IgD-negative memory B cell (primary cell): ENCODE data around the gene HAPLN2. TPM values are rescaled to one million over a fixed set of nuclear protein-coding genes. Genes with fewer than 3 reads are reported as not detected.
A peak's percentile ranks its signal among the peaks of the same experiment; 100 is the strongest.
"Not testable (repeated sequence)": the region's sequence is repeated elsewhere in the genome, so short reads cannot be mapped to it uniquely, and the experiment has no call there.

Experiments used
- H3K27ac Mint-ChIP-seq, 3 donors: one replicate each; pipeline ENCODE4 v1.8.0; 2020 to 2022; ENCODE audit warnings: mild to moderate bottlenecking in 3 of 3, mixed read lengths in 3 of 3, moderate library complexity in 1 of 3
- H3K27me3 Mint-ChIP-seq: one replicate; pipeline ENCODE4 v1.8.0; 2021; ENCODE audit warnings: mixed read lengths
- H3K36me3 Mint-ChIP-seq: one replicate; pipeline ENCODE4 v1.8.0; 2020; ENCODE audit warnings: mild to moderate bottlenecking, mixed read lengths
- H3K4me1 Mint-ChIP-seq, 3 donors: one replicate each; pipeline ENCODE4 v1.8.0; 2020 to 2022; ENCODE audit warnings: mixed read lengths in 3 of 3, mild to moderate bottlenecking in 1 of 3
- H3K4me3 Mint-ChIP-seq, 4 donors: one replicate each; pipeline ENCODE4 v1.8.0; 2020 to 2022; ENCODE audit warnings: mild to moderate bottlenecking in 4 of 4, mixed read lengths in 4 of 4, moderate library complexity in 3 of 4
- H3K9me3 Mint-ChIP-seq, 3 donors: one replicate each; pipeline ENCODE4 v1.8.0; 2020 to 2021; ENCODE audit warnings: mixed read lengths in 3 of 3, mild to moderate bottlenecking in 1 of 3
- polyA plus RNA-seq: library from polyadenylated mRNA; unstranded; fragments of 300-500 nt; fragmentation: Illumina TruSeq; gene quantifications from one replicate; pipeline ENCODE4 v1.2.3, GENCODE V29; 2021

The HAPLN2 gene
- polyA plus RNA-seq, 1 donor from 2014 or later = not detected

DNA sequence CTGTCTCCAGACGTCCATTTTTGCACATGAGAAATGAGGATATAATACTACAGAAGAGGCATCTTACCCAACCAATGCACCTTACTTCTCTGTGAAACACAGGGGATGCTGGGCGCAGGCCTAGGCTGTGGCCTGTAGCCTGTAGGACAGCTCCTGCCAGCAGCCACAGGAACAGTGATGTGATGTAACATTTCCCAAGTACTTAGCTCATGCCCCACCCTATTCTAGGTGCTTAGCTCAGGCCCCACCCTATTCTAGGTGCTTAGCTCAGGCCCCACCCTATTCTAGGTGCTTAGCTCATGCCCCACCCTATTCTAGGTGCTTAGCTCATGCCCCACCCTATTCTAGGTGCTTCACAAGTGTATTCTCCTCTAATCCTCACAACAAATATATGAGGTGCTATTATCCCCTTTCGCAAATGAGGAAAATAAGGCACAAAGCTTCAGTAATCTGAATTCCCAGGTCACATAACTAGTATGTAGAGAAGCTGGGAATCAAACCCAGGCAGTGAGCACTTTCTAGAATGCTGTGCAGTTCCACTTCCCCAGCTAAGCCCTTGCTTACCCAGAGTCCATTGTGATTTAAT is 32.2 kb upstream of the HAPLN2 start:
- Mint-ChIP-seq H3K4me1 (peaks cover 13 to 19% (median 14%) of the 10 kb centered on the region in 3 donors), H3K36me3 (no peaks in the 10 kb centered on the region), H3K27me3 (no peaks in the 10 kb centered on the region), H3K27ac (no peak overlapping the region), H3K4me3 (no peak overlapping the region), H3K9me3 (no peaks in the 10 kb centered on the region)

GRCh38 chr1:156587927-156588326 is 31.3 kb upstream of the HAPLN2 start:
- not testable (repeated sequence) for H3K9me3 Mint-ChIP-seq, H3K36me3 Mint-ChIP-seq, H3K4me3 Mint-ChIP-seq, H3K27ac Mint-ChIP-seq, H3K27me3 Mint-ChIP-seq
- H3K4me1 Mint-ChIP-seq = peaks cover 14 to 18% (median 15%) of the 10 kb centered on the region in 3 donors

DNA sequence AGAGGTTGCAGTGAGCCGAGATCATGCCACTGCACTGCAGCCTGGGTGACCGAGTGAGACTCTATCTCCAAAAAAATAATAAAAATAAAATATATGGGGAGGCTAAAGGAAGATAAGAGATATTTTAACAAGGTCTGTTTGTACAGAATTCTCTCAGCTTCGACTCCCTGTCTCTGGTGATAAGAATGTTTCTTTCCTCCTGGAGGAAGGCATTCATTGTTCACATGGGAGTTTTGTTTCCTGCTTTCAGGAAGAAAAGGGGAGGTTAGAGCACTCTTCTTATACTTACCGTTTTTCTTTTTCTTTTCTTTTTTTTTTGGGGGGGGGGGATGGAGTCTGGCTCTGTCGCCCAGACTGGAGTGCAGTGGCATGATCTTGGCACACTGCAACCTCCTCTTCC is 29.7 kb upstream of the HAPLN2 start:
- no peaks in the 10 kb centered on the region for H3K9me3 Mint-ChIP-seq
- no peak overlapping the region for H3K4me3 Mint-ChIP-seq
- H3K27me3 Mint-ChIP-seq = no peaks in the 10 kb centered on the region

DNA sequence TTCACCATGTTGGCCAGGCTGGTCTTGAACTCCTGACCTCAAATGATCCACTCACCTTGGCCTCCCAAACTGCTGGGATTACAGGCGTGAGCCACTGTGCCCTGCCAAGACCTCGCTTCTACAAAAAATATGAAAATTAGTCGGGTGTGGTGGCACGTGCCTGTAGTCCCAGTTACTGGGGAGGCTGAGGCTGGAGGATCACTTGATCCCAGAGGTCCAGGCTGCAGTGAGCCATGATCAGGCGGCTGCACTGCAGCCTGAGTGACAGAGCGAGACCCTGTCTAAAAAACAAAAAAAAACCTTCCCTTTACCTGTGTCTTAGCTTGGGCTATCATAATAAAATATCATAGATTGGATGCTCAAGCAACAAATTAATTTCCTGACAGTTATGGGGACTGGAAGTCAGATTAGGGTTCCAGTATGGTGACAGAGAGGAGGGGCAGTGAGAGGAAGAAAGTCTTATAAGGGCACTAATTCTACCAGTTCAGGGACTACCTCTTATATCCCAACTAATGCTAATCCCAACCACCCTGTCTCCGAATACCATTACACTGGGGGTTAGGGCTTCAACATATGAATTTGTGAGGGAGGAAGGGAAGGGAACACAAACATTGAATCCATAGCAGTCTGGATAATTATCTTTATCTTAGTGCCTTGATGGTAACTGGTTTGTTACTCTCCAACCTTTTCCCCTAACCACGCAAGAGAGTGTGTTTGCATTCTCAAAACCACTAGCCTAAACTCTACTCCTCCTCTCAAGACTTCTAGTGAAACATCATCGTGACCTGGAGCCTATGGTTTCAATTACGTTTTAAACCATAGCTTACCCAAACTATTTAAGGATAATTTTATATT is 28.7 kb upstream of the HAPLN2 start:
- Mint-ChIP-seq H3K27me3 (no peaks in the 10 kb centered on the region), H3K9me3 (no peaks in the 10 kb centered on the region), H3K36me3 (peaks cover 1% of the 10 kb centered on the region), H3K4me1 (peaks cover 10 to 15% (median 11%) of the 10 kb centered on the region in 3 donors), H3K27ac (peak overlapping the region; percentile 87 to 99 (median 94)), H3K4me3 (peak overlapping the region in 3 of 4 donors; percentile 90 to 98 (median 93))

More for the DNA sequence above, 29.7 kb upstream of the HAPLN2 start:
- H3K4me1 Mint-ChIP-seq = peaks cover 10 to 15% (median 11%) of the 10 kb centered on the region in 3 donors
- H3K36me3 Mint-ChIP-seq = no peaks in the 10 kb centered on the region
- no peak overlapping the region for H3K27ac Mint-ChIP-seq

- peak overlapping the region; percentile 90 to 98 (median 94) for H3K4me3 Mint-ChIP-seq
- peak overlapping the region; percentile 87 to 99 (median 94) for H3K27ac Mint-ChIP-seq
- peaks cover 11 to 15% (median 11%) of the 10 kb centered on the region in 3 donors for H3K4me1 Mint-ChIP-seq
- H3K9me3 Mint-ChIP-seq = no peaks in the 10 kb centered on the region
- H3K27me3 Mint-ChIP-seq = no peaks in the 10 kb centered on the region
- peaks cover 1% of the 10 kb centered on the region for H3K36me3 Mint-ChIP-seq
Measured at GRCh38 chr1:156591181-156591431, 28.1 kb upstream of the HAPLN2 start.

GRCh38 chr1:156591432-156592157 is 27.6 kb upstream of the HAPLN2 start, which contains the start of gene NAXE:
NAXE (plus strand) TSS chr1:156591776; CDS start chr1:156591805, 29 bp downstream.
- H3K4me1 Mint-ChIP-seq = peaks cover 11 to 15% (median 11%) of the 10 kb centered on the region in 3 donors
- H3K9me3 Mint-ChIP-seq = no peaks in the 10 kb centered on the region
- H3K4me3 Mint-ChIP-seq = peak within 1 kb of the TSS; percentile 90 to 98 (median 94)
- H3K36me3 Mint-ChIP-seq = peaks cover 3% of the 10 kb centered on the region
- no peaks in the 10 kb centered on the region for H3K27me3 Mint-ChIP-seq
- H3K27ac Mint-ChIP-seq = peak within 1 kb of the TSS; percentile 87 to 99 (median 94)

DNA sequence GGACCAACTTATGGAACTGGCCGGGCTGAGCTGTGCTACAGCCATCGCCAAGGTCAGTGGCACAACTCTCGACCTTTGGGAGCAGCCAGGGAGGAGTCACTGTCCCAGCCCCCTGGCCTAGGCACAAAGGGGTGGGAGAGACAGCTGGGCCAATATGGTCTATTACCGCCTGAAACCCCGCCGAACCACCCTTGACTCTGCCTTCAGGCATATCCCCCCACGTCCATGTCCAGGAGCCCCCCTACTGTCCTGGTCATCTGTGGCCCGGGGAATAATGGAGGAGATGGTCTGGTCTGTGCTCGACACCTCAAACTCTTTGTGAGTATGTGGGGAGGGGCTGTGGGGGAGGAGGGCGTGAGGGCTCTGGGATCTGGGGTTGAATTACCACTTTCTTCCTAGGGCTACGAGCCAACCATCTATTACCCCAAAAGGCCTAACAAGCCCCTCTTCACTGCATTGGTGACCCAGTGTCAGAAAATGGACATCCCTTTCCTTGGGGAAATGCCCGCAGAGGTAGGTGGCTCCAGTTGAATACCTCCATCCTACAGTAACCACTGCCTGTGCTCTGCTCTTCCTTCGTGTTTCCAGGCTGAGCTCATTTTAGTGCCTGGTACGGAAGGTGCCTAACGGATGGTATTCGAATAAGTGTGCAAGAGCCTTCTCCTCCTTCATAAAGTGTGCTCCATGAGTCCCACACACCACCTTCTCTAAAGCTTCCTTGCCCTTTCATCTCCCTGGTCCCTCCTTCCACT is 26.9 kb upstream of the HAPLN2 start:
- Mint-ChIP-seq H3K4me1 (peaks cover 11 to 15% (median 13%) of the 10 kb centered on the region in 3 donors), H3K27ac (peak overlapping the region; percentile 78 to 99 (median 87)), H3K36me3 (peaks cover 5% of the 10 kb centered on the region), H3K9me3 (no peaks in the 10 kb centered on the region), H3K27me3 (no peaks in the 10 kb centered on the region), H3K4me3 (peak overlapping the region; percentile 90 to 98 (median 94))

DNA sequence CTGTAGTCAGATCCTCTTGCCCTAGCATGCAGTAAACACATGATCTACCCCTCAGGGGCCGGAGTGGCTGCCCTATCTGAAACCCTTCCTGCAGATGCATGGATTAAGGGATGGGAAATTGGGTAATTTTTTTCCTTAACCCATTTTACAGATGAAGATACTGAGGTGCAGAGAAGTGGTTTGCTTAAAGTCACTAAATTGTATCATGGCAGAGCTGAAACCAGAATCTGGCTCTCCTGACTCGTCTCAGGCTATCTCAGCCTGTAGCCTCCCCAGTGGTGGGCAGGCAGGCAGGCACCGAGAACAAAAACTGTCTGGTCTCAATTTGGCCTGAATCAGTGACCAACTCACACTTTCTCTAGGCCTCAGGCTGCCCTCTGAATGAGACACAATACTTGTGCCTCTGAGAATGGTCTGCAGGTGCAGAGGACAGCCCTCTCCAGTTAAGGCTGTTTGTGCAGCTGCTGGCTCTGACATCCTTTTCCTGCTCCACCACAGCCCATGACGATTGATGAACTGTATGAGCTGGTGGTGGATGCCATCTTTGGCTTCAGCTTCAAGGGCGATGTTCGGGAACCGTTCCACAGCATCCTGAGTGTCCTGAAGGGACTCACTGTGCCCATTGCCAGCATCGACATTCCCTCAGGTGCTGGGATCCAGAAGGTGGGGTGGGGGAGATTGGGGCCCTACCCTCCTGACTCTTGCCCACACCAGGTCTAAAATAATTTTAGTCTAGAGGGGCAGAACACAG is 26.1 kb upstream of the HAPLN2 start:
- Mint-ChIP-seq H3K4me3 (peak overlapping the region; percentile 14 to 98 (median 92)), H3K27me3 (no peaks in the 10 kb centered on the region), H3K36me3 (peaks cover 5% of the 10 kb centered on the region), H3K4me1 (peaks cover 11 to 15% (median 13%) of the 10 kb centered on the region in 3 donors), H3K27ac (peak overlapping the region; percentile 3 to 87 (median 78)), H3K9me3 (no peaks in the 10 kb centered on the region)

DNA sequence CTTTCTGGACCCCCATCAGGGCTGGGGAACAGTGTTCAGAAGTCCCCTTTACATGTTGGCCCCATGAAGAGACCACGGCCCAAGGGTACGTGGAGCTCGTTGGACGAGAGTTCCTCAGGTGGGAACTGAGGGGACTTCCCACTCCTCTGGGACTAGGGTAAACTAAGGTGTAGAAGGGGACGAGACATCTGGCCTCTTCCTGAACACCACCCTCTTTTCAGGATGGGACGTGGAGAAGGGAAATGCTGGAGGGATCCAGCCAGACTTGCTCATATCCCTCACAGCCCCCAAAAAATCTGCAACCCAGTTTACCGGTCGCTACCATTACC is 25.6 kb upstream of the HAPLN2 start:
- H3K27me3 Mint-ChIP-seq = no peaks in the 10 kb centered on the region
- no peaks in the 10 kb centered on the region for H3K9me3 Mint-ChIP-seq
- peak overlapping the region in 1 of 3 donors; percentile 29 for H3K27ac Mint-ChIP-seq

GRCh38 chr1:156594190-156594589 is 25.0 kb upstream of the HAPLN2 start:
- H3K27ac Mint-ChIP-seq = peak overlapping the region in 1 of 3 donors; percentile 29
- H3K36me3 Mint-ChIP-seq = peaks cover 5% of the 10 kb centered on the region
- no peaks in the 10 kb centered on the region for H3K9me3 Mint-ChIP-seq
- peak overlapping the region in 2 of 4 donors; percentile 65 to 71 for H3K4me3 Mint-ChIP-seq
- H3K4me1 Mint-ChIP-seq = peaks cover 11 to 15% (median 13%) of the 10 kb centered on the region in 3 donors
- no peaks in the 10 kb centered on the region for H3K27me3 Mint-ChIP-seq

More for the DNA sequence above, 25.6 kb upstream of the HAPLN2 start:
- Mint-ChIP-seq H3K4me3 (peak overlapping the region in 1 of 4 donors; percentile 71), H3K4me1 (peaks cover 11 to 15% (median 13%) of the 10 kb centered on the region in 3 donors), H3K36me3 (peaks cover 5% of the 10 kb centered on the region)

DNA sequence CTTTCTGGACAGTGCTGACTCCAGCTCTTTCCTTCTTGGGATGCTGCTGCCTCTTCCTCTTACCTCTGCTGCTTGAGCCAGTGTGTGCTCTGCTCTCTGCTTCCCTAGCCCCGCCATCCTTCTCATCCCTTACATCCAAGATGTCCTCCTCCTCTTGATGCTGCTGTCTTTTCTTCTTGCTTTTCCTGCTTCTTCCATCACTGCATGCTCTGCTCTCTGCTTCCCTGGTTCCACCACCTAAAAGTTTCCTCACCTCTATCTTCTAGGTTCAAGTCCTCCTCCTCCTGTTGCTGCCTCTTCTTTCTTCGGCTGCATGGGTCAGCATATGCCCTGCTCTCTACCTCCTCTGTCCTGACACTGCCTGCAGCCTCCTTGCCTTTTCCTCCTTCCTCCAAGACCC is 24.2 kb upstream of the HAPLN2 start:
- Mint-ChIP-seq H3K9me3 (no peaks in the 10 kb centered on the region), H3K36me3 (peaks cover 5% of the 10 kb centered on the region), H3K4me1 (peaks cover 17 to 22% (median 20%) of the 10 kb centered on the region in 3 donors), H3K27me3 (no peaks in the 10 kb centered on the region), H3K4me3 (peak overlapping the region in 2 of 4 donors; percentile 35 to 71), H3K27ac (peak overlapping the region in 2 of 3 donors; percentile 33 to 83)

- Mint-ChIP-seq H3K36me3 (peaks cover 5% of the 10 kb centered on the region), H3K9me3 (no peaks in the 10 kb centered on the region), H3K27me3 (no peaks in the 10 kb centered on the region), H3K27ac (peak overlapping the region in 1 of 3 donors; percentile 43), H3K4me3 (peak overlapping the region in 1 of 4 donors; percentile 30), H3K4me1 (peaks cover 22 to 27% (median 23%) of the 10 kb centered on the region in 3 donors)
Measured at GRCh38 chr1:156596426-156596825, 22.8 kb upstream of the HAPLN2 start.

DNA sequence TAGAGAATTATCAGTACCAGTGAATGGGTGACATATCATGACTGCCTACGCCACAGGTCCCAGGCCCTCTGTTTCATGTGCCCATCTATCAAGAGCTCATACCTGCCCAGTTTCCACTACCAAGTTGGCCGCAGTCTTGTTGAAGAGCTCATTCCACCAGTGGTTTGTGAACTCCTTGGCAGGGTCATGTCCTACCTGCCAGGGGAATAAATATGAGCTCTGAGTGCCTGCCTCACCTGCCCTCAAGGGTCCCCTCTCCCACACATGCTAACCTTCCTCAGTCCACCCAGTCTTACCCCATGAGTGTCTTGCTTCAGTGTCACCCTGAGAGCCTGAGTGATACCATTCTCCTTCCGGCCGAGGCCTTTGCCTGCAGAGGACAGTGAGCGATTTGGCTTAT is 21.1 kb upstream of the HAPLN2 start:
- H3K4me3 Mint-ChIP-seq = peak overlapping the region in 1 of 4 donors; percentile 19
- H3K4me1 Mint-ChIP-seq = peaks cover 21 to 34% (median 26%) of the 10 kb centered on the region in 3 donors
- H3K27ac Mint-ChIP-seq = no peak overlapping the region
- H3K27me3 Mint-ChIP-seq = no peaks in the 10 kb centered on the region
- H3K36me3 Mint-ChIP-seq = peaks cover 6% of the 10 kb centered on the region
- no peaks in the 10 kb centered on the region for H3K9me3 Mint-ChIP-seq
